Rectal smooth muscle tissue (tissue), 1 donor: ENCODE results near the gene HNF4A.

Experiments used
- H3K27ac ChIP-seq: one replicate; pipeline ENCODE4 v1.7.0; 2013; ENCODE audit warnings: low read depth, low read length, inconsistent platforms
- H3K27me3 ChIP-seq: one replicate; pipeline ENCODE4 v1.7.0; 2013; ENCODE audit warnings: low read length; ENCODE audit not compliant: control insufficient read depth, insufficient read depth
- H3K36me3 ChIP-seq: one replicate; pipeline ENCODE4 v1.7.0; 2013; ENCODE audit warnings: low read length; ENCODE audit not compliant: control insufficient read depth, insufficient read depth
- H3K4me1 ChIP-seq: one replicate; pipeline ENCODE4 v1.7.0; 2013; ENCODE audit warnings: low read length; ENCODE audit not compliant: control insufficient read depth, insufficient read depth
- H3K4me3 ChIP-seq: one replicate; pipeline ENCODE4 v1.7.0; 2013; ENCODE audit warnings: low read length
- H3K9ac ChIP-seq: one replicate; pipeline ENCODE4 v1.7.0; 2013; ENCODE audit warnings: low read length

Gene HNF4A

GRCh38 chr20:44439318-44439717 lies 83.8 kb downstream of the HNF4A start:
- H3K4me1 ChIP-seq, result no peaks in the 10 kb centered on the region
- no peaks in the 10 kb centered on the region for H3K27me3 ChIP-seq
- no peaks in the 10 kb centered on the region for H3K36me3 ChIP-seq
- H3K9ac ChIP-seq, result no peak overlapping the region
- H3K27ac ChIP-seq, result no peak overlapping the region
- H3K4me3 ChIP-seq, result no peak overlapping the region

DNA sequence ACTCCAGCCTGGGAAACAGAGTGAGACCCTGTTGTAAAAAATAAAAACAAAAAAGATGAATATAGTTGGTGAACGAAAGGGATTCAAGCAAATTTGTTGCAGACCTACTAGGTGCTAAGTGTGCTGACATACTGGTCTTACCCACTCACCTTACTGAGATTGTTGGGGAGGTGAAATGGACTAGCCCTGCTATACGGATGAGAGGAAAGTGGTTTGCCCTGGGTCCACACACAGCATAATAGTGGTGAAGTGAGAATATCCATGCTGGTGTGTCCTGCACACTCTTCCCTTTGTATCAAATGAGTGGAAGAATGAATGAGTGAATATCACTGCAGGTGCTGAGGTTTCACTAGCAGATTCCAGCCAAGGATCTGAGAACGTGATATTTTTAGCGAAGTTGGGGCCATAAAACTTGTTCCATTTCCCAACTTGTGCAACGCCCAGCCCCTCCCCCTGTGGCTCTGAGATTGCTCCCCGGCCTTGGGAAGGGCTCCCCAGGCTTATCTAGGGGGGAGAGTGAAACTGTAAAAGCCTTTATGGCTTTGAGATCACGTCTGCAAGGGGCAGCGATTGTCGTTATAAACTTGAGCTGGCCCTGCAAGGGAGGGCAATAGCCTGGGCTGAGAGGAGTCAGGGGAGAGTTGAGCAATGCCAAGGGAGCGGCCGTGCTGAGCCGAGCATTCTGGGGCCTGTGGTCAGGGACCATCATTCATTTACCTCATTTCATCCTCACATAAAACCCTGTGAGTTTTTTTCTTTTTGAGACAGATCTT lies 87.0 kb downstream of the HNF4A start:
- no peak overlapping the region for H3K27ac ChIP-seq
- no peaks in the 10 kb centered on the region for H3K4me1 ChIP-seq
- no peaks in the 10 kb centered on the region for H3K36me3 ChIP-seq
- H3K9ac ChIP-seq, result no peak overlapping the region
- no peaks in the 10 kb centered on the region for H3K27me3 ChIP-seq
- H3K4me3 ChIP-seq, result no peak overlapping the region

DNA sequence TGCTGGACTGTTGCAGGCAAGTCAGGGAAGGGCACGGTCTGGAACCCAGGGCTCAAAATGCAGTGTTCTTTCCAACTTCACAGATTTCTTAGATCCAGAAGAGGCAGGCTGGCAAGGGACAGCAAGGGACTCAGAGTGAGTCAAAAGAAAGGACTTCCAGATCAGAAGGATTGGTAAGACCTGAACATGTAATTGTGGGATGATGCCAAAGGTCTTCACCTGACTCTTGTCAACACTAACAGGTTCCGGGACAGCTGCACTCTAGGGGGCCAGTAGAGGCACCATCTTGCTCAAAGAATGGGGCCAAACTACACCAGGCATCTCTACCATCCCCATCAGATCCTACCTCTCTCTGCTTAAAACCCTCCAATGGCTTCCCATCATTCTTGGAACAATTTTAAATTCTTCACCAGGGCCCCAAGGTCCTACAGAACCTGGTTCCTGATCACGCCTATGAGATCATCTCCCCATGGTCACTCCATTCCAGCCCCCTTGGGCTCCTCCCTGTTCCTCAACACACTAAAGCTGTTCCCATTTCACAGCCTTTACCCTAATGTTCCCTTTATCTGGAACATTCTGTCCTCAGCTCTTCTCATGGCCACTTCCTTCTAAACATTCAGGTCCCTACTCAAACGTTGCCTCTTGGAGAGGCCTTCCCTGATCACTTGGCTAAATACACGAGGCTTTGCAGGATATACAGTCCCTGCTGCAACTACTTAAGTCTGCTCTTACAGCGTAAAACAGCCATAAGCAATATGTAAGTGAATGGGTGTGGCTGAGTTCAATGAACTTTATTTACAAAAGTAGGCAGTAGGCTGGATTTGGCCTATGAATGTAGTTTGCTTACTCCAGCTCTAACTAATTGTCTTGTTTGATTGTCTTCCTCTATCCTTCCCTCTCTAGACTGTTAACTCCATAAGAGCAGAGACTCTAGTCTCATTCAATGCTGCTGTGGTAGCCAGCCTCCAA lies 90.5 kb downstream of the HNF4A start:
- Histone ChIP-seq H3K27ac (no peak overlapping the region), H3K9ac (no peak overlapping the region), H3K4me1 (no peaks in the 10 kb centered on the region), H3K4me3 (no peak overlapping the region), H3K27me3 (no peaks in the 10 kb centered on the region), H3K36me3 (no peaks in the 10 kb centered on the region)

DNA sequence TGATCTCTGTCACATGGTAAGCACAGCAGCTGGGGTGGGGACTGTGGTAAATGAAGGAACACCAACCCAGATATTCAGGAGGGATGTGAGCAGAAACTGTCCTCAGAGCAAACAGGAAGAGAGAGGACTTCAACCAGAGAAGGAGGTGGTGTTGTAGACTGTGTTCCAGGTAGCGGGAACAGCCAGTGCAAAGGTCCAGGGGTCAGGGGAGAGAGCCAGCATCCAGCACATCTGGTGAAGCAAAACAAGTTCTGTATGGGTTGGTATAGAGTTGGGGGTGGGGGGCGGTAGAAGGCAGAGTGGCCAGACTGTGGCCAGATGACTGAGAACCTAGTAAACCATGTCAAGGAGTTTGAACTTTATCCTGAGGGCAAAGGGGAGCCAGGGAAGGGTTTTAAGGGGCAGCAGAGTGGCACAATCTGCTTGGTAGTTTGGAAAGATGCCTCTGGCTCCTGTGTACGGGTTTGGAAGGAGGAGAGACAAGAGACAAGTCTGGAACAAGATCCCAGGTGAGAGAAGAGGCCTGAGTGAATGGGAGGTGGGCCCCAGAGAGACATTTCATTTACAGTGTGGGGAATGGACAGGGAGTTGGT lies 92.4 kb downstream of the HNF4A start:
- no peak overlapping the region for H3K9ac ChIP-seq
- H3K27ac ChIP-seq, result no peak overlapping the region
- no peaks in the 10 kb centered on the region for H3K36me3 ChIP-seq
- H3K4me3 ChIP-seq, result no peak overlapping the region
- no peaks in the 10 kb centered on the region for H3K4me1 ChIP-seq
- no peaks in the 10 kb centered on the region for H3K27me3 ChIP-seq

- H3K36me3 ChIP-seq, result no peaks in the 10 kb centered on the region
- H3K4me3 ChIP-seq, result no peak overlapping the region
- no peak overlapping the region for H3K27ac ChIP-seq
- H3K27me3 ChIP-seq, result no peaks in the 10 kb centered on the region
- H3K4me1 ChIP-seq, result no peaks in the 10 kb centered on the region
- H3K9ac ChIP-seq, result no peak overlapping the region
These were observed 93.5 kb downstream of the HNF4A start for GRCh38 chr20:44448753-44449546.

GRCh38 chr20:44449864-44450263 lies 94.4 kb downstream of the HNF4A start:
- Histone ChIP-seq H3K4me1 (no peaks in the 10 kb centered on the region), H3K36me3 (no peaks in the 10 kb centered on the region), H3K9ac (no peak overlapping the region), H3K27me3 (no peaks in the 10 kb centered on the region), H3K27ac (no peak overlapping the region), H3K4me3 (no peak overlapping the region)

DNA sequence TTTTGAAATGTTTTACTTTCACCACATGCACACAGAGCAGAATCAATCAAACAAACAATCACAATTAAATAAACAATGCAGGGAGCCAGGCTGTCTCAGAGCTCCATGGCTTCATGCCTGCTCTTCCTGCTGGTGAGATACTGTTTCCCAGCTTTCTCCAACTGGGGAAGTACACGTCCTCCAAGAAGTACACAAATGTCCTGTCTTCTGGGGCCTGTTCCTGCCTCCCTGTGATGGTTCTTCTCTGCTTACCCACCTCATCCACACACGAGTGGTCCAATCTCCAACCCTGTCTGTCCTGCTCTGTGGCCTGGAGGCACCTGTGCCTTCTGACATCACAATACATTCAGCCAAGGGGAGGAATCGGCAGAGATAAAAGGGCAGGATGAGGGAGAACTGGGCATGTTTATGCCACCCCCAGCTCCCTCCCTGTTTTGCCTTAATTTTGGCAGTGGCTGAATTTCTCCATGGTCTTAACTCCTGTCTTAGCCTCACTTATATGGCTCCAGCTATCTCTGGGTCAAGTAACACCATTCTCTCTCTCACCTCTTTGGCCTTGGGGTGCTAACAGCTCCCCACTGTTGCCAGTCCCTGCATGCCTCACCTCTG lies 94.9 kb downstream of the HNF4A start:
- no peaks in the 10 kb centered on the region for H3K4me1 ChIP-seq
- no peaks in the 10 kb centered on the region for H3K27me3 ChIP-seq
- no peak overlapping the region for H3K9ac ChIP-seq
- H3K4me3 ChIP-seq, result no peak overlapping the region
- H3K27ac ChIP-seq, result no peak overlapping the region
- no peaks in the 10 kb centered on the region for H3K36me3 ChIP-seq

- H3K4me1 ChIP-seq, result no peaks in the 10 kb centered on the region
- no peaks in the 10 kb centered on the region for H3K27me3 ChIP-seq
- no peaks in the 10 kb centered on the region for H3K36me3 ChIP-seq
- H3K4me3 ChIP-seq, result no peak overlapping the region
- no peak overlapping the region for H3K9ac ChIP-seq
- H3K27ac ChIP-seq, result no peak overlapping the region
These were observed 95.5 kb downstream of the HNF4A start for GRCh38 chr20:44450903-44451450.

- Histone ChIP-seq H3K4me1 (no peaks in the 10 kb centered on the region), H3K9ac (no peak overlapping the region), H3K4me3 (no peak overlapping the region), H3K36me3 (no peaks in the 10 kb centered on the region), H3K27ac (no peak overlapping the region), H3K27me3 (no peaks in the 10 kb centered on the region)
These were observed 98.9 kb downstream of the HNF4A start for GRCh38 chr20:44454306-44454963.

GRCh38 chr20:44455126-44455525 lies 99.6 kb downstream of the HNF4A start:
- Histone ChIP-seq H3K27ac (no peak overlapping the region), H3K36me3 (no peaks in the 10 kb centered on the region), H3K27me3 (no peaks in the 10 kb centered on the region), H3K9ac (no peak overlapping the region), H3K4me3 (no peak overlapping the region), H3K4me1 (no peaks in the 10 kb centered on the region)

- Histone ChIP-seq H3K27me3 (no peaks in the 10 kb centered on the region), H3K4me3 (no peak overlapping the region), H3K4me1 (no peaks in the 10 kb centered on the region), H3K36me3 (no peaks in the 10 kb centered on the region), H3K27ac (no peak overlapping the region), H3K9ac (no peak overlapping the region)
These were observed 101.1 kb downstream of the HNF4A start for GRCh38 chr20:44456611-44457010.
